Urinary bladder (tissue), 4 donors: ENCODE measurements around the gene NDUFS4. TPM values are rescaled to one million over a fixed set of nuclear protein-coding genes. Genes with fewer than 3 reads are reported as not detected.

Source experiments
- DNase-seq: peaks from one replicate; pipeline ENCODE4 v3.0.0-alpha.2; 2015; ENCODE audit errors: extremely low spot score
- H3K27ac ChIP-seq: one replicate; pipeline ENCODE4 v1.5.1; 2013; ENCODE audit warnings: low read depth, mild to moderate bottlenecking, moderate library complexity
- H3K36me3 ChIP-seq: one replicate; pipeline ENCODE4 v1.6.1; 2013; ENCODE audit warnings: mild to moderate bottlenecking, moderate library complexity; ENCODE audit not compliant: insufficient read depth
- H3K4me1 ChIP-seq: one replicate; pipeline ENCODE4 v1.6.1; 2013; ENCODE audit warnings: mild to moderate bottlenecking, moderate library complexity; ENCODE audit not compliant: insufficient read depth
- H3K4me3 ChIP-seq: one replicate; pipeline ENCODE4 v1.5.1; 2013; ENCODE audit warnings: low read depth, low read length
- WGBS: extraction: QIAGEN DNeasy Blood & Tissue Kit; methylation state at CpG from one replicate; pipeline ENCODE4 v1.1.7; 2013; 5-methylcytosine and 5-hydroxymethylcytosine counted together
- polyA plus RNA-seq: library from polyadenylated mRNA; stranded (reverse); fragments of 200-250 nt; gene quantifications from one replicate; pipeline ENCODE4 v1.2.3, GENCODE V29; 2013
- total RNA-seq: library from RNA; depleted of rRNA; stranded (reverse); fragments of >200 nt; gene quantifications from one replicate; pipeline ENCODE4 v1.2.3, GENCODE V29; 2014
- donor health status: healthy with polysubstance abuse.
- donor health status: healthy.

The NDUFS4 gene
- total and polyA plus RNA-seq, 2 donors, result 105 to 107 TPM

DNA sequence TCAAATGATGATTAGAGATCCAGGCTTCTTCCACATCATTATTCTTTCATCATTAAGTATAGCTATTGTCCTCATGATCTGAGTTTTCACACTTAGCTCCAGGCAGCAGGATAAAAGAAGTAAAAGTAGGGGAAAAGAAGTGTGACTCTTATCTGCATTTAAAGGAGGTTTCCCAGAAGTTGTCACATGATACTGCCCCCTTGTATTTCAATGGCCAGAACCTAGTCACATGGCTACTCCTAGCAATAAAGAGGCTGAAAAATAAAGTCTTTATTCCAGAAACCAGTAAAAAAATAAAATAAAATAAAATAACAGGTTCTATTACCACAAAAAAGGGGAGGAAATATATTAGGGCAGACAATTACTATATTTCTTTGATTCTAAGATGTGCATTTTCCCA, 5.3 kb upstream of the NDUFS4 start:
- no peaks in the 10 kb centered on the region for H3K4me1 ChIP-seq
- H3K27ac ChIP-seq, result no peak overlapping the region
- H3K36me3 ChIP-seq, result no peaks in the 10 kb centered on the region
- no peak for DNase-seq
- no peak overlapping the region for H3K4me3 ChIP-seq

DNA sequence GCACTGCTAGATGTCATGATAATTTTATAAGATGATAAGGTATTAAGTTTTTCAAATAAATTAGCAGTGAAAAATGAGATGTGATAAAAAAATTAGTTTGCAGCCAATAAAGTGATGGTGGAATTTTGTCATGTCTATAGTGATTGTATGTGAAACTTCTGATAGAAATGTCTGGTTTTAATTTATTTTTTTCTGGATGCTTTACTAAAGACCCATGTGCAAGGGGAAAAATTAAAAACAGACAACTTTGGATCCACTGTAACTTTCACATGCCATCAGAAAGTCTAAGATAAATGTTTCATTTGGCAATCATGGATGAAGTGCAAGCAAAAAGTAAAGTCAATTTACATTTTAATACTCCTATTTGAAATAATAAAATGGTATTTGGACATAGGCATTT, 4.4 kb upstream of the NDUFS4 start:
- Histone ChIP-seq H3K36me3 (no peaks in the 10 kb centered on the region), H3K4me1 (no peaks in the 10 kb centered on the region), H3K27ac (no peak overlapping the region), H3K4me3 (no peak overlapping the region)
- no peak for DNase-seq

DNA sequence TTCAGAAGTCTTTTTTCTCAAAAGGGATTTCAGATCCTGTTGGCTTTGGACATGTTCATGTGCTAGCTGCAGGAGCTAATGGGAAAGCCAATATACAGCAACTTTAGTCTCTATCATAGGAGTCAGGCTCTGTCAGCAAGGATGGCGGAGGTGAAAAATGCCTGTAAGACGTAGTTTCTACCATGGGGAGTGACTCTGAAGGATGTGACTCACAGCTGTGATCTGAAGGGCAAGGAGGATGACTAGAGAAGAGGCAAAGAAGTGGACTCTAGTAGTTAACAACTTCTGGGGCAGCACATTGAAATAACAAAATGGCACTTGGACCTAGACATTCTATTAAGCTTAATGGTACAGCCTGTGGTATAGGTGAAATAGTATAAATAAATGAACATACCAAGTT, 3.1 kb upstream of the NDUFS4 start:
- WGBS, result 75% methylated on average over 2 of the region's 2 CpGs
- H3K27ac ChIP-seq, result no peak overlapping the region
- no peaks in the 10 kb centered on the region for H3K4me1 ChIP-seq
- no peaks in the 10 kb centered on the region for H3K36me3 ChIP-seq
- no peak for DNase-seq
- no peak overlapping the region for H3K4me3 ChIP-seq

DNA sequence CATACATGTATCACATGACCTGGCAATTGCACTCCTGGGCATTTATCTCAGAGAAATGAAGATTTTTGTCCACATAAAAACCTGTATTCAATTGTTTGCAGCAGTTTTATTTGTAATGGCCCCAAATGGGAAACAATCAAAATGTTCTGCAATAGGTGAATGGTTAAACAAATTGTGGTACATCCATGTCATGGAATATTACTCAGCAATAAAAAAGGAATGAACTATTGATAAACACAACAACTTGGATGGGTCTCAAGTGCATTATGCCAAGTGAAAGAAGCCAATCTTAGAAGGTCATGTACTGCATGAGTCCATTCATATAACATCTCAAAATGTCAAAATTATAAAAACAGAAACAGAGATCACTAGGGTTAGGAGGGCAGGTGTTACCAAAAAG, 1.5 kb upstream of the NDUFS4 start:
- Histone ChIP-seq H3K4me3 (no peak overlapping the region), H3K4me1 (no peaks in the 10 kb centered on the region), H3K36me3 (no peaks in the 10 kb centered on the region), H3K27ac (no peak overlapping the region)
- no peak for DNase-seq

DNA sequence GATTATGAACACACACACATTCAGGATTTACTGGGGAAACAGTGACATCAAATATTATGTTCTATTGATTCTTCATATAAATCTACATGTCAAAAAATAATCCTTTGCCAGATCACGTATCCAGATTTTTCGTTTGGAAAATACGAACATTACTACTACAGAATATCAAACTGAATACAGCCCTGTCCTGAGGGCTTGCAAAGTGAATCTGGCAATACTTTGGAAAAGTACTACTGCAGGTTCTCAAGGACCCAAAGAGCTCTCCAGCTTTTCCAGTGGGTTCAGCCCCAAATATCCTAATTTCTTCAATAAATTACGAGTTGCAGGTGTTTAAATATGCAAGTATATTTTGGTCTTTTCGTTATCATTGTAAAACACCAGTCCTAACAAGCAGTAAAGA, 411 bp upstream of the NDUFS4 start:
- Histone ChIP-seq H3K4me1 (peaks cover 2% of the 10 kb centered on the region), H3K36me3 (no peaks in the 10 kb centered on the region), H3K27ac (no peak overlapping the region), H3K4me3 (peak overlapping the region; percentile 86)
- DNase-seq, result no peak
- 23% methylated on average over 5 of the region's 5 CpGs for WGBS

DNA sequence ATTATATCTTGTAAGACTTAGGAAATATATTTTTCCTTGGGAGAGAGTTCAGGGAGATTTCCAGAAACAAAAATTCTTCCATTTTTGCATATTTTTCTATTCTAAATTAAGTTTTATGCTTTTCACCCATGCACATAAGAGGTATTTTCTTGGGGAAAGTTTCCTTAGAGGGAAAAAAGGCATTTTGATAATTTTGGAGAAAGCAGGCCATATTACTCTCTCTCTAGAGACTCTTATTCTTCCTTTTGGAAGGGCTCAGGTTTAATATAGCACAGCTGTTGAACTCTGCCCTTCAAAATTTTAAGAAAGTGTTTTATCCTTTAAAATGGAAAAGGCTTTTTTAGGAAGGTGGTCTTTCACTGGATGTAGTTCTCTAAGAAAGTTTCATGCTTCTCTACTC, 8.0 kb downstream of the NDUFS4 start:
- Histone ChIP-seq H3K4me1 (peaks cover 2% of the 10 kb centered on the region), H3K4me3 (no peak overlapping the region), H3K27ac (no peak overlapping the region), H3K36me3 (no peaks in the 10 kb centered on the region)
- DNase-seq, result no peak

DNA sequence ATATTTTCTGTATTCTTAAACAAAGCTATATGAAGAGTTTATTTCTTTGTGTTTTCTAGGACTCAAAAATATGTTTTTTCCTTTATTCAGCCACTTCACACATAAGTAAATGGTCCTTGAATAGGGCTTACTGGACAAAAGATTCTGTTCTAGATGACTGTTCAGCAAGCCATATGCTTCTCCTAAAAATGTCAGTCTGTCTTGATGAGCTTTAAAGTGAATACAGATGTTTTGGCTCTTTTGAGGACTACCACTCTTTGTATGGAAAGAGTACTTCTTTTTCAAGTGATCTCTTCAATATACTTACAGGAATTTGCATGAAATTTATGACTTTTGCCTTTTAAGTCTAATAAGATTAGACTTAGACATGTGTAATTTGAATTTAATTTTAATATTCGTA, 8.4 kb downstream of the NDUFS4 start:
- DNase-seq, result no peak
- Histone ChIP-seq H3K27ac (no peak overlapping the region), H3K36me3 (no peaks in the 10 kb centered on the region), H3K4me1 (peaks cover 2% of the 10 kb centered on the region), H3K4me3 (no peak overlapping the region)
- 68% methylated on average over 1 of the region's 1 CpG for WGBS

DNA sequence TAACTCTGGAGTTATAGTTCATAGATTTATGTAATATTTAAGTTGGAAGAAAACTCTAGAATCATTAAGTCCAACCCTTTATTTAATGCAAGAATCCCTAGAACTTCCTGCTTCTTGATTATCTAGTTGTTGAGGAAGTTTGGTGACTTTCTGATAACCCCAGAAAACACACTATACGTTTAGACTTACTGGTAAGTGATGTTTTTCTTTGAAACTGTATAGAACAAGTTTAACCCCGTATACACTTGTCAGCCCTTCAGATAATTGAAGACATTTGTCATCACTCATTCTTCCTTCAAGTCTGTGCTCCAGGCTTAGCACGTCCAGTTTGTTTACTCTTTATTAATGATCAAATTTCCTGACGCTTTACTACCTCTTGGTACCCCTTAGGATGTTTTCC, 9.0 kb downstream of the NDUFS4 start:
- Histone ChIP-seq H3K4me3 (no peak overlapping the region), H3K27ac (no peak overlapping the region), H3K4me1 (peaks cover 1% of the 10 kb centered on the region), H3K36me3 (no peaks in the 10 kb centered on the region)
- WGBS, result 51% methylated on average over 4 of the region's 4 CpGs
- no peak for DNase-seq

DNA sequence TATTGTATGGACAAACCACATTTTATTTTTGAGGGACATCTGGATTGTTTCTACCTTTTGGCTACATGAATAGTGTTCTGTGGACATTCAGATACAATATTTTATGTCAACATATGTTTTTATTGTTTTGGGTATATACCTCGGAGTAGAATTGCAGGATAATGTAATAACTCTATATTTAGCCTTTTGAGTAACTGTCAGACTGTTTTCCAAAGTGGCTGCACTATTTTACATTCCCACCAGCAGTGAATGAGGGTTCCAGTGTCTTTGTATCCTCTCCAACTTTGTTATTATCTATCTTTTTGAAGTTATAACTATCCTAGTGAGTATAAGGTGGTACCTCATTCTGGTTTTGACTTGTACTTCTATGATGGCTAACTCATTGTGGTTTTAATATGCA, 11.0 kb downstream of the NDUFS4 start:
- Histone ChIP-seq H3K4me1 (peaks cover 2% of the 10 kb centered on the region), H3K27ac (no peak overlapping the region), H3K36me3 (no peaks in the 10 kb centered on the region), H3K4me3 (no peak overlapping the region)
- no peak for DNase-seq
- WGBS, result 53% methylated on average over 1 of the region's 1 CpG

DNA sequence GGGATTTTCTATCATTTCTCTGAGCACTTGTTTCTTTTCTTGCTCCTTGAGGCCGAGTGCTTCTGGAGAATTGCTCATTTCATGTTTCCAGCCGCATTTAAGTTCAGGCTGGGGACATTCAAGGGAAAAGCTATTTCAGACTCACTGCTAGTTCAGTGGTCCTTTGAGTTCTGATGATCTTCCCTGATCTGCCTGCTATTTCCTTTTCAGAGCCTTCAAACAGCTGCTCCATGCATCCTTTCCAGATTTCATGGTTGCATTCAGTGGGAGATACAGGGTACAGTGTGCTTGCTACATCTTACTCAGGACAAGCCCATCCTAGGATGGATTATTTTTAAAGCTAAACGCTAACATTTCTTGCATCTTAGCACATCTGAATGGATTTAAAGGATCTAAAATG, 14.7 kb downstream of the NDUFS4 start:
- DNase-seq, result no peak
- Histone ChIP-seq H3K36me3 (no peaks in the 10 kb centered on the region), H3K4me3 (no peak overlapping the region), H3K27ac (no peak overlapping the region), H3K4me1 (peaks cover 4% of the 10 kb centered on the region)
- 83% methylated on average over 3 of the region's 3 CpGs for WGBS

DNA sequence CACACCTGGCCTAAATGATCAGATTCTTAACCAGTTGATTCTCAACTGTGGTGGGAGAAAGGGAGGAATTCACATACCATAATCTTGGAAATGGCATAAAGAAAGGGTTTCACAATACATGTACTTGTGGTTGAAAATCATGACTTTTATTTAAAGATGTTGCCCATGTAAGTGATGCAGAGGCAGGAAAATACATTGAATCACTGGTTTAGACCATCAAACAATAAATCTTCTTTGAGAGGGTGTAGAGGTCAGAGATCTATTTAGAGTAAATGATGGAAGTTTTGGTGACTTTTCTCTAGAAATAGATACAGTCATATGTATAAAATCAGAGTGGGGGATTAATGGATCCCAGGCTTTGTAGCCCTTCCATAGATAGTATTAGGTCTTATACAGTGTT, 15.4 kb downstream of the NDUFS4 start:
- DNase-seq, result no peak
- Histone ChIP-seq H3K36me3 (no peaks in the 10 kb centered on the region), H3K27ac (no peak overlapping the region), H3K4me1 (peaks cover 4% of the 10 kb centered on the region), H3K4me3 (no peak overlapping the region)

DNA sequence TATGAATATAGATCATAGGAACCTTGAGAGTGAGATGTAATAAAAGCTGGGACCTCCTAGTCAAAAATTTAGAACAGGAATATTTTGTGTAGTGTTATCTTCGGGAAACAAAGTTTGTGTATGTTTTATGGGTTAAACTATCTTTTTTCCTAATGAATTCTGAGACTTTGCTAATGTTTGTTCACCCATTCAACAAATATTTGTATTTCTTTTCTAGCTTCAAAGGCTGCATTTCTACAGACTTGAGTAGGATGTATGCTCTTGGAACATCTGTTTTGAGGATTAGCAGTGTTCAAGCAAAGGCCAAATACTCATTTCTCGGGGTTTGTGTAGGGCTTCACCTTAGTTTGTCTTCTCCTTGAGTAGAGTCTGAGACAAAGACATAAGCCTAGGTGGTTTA, 16.2 kb downstream of the NDUFS4 start:
- 68% methylated on average over 2 of the region's 2 CpGs for WGBS
- Histone ChIP-seq H3K27ac (no peak overlapping the region), H3K4me3 (no peak overlapping the region), H3K36me3 (no peaks in the 10 kb centered on the region), H3K4me1 (peaks cover 4% of the 10 kb centered on the region)
- DNase-seq, result no peak

DNA sequence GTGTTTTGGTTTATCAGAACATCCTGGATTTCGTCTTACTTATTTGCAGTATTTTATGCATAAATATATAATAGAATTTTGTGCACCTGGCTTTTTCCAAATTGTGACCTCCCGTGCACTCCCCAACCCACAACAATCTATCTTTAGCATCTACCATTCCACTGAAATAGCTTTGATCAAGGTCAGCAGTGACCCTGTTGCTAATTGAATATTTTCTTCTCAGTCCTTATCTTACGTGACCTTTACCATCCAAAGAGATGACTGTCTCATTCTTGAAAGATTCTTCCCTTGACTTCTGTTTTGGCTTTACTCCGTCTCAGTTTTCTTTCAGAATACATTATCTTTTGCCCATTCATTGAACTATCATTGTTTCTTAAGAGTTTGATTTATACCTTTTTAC, 18.4 kb downstream of the NDUFS4 start:
- Histone ChIP-seq H3K4me3 (no peak overlapping the region), H3K36me3 (no peaks in the 10 kb centered on the region), H3K27ac (no peak overlapping the region), H3K4me1 (peaks cover 4% of the 10 kb centered on the region)
- no peak for DNase-seq
- WGBS, result 96% methylated on average over 4 of the region's 4 CpGs

DNA sequence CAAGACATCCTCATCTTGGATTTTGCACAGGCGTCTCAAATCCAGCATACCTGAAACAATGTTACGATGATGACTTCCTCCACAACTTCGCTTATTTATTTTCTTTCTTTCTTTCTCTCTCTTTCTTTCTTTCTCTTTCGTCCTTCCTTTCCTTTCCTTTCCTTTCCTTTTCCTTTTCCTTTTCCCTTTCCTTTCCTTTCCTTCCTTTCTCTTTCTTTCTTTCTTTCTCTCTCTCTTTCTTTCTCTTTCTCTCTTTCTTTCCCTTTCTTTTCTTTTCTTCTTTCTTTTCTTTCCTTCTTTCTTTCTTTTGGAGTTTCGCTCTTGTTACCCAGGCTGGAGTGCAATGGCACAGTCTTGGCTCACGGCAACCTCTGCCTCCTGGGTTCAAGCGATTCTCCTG, 20.1 kb downstream of the NDUFS4 start:
- H3K4me1 ChIP-seq, result peaks cover 2% of the 10 kb centered on the region
- WGBS, result 96% methylated on average over 7 of the region's 7 CpGs

DNA sequence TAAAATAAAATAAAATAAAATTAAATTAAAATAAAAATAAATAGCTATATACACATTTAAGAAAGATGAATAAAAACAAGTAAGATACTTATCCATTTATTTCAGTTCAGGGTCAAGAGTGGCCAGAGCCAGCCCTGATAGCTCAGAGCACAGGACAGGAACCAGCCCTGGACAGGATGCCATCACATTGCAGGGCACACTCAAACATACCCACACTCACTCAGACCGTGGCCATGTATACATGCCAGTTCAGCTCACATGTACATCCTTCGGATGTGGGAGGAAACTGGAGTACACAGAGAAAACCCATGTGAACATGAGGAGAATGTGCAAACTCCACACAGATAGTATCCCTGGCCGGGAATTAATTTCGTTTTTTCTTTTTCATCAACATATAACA, 21.8 kb downstream of the NDUFS4 start:
- no peak overlapping the region for H3K27ac ChIP-seq
- H3K4me3 ChIP-seq, result no peak overlapping the region
- DNase-seq, result no peak
- H3K36me3 ChIP-seq, result no peaks in the 10 kb centered on the region
- peaks cover under 1% of the 10 kb centered on the region for H3K4me1 ChIP-seq
- 87% methylated on average over 4 of the region's 4 CpGs for WGBS

More for the DNA sequence above, 20.1 kb downstream of the NDUFS4 start:
- Histone ChIP-seq H3K36me3 (no peaks in the 10 kb centered on the region), H3K27ac (no peak overlapping the region), H3K4me3 (no peak overlapping the region)
- DNase-seq, result no peak
